GM12892 (cell line): ENCODE measurements around the gene ATP8A2.

Experiments
- POLR2AphosphoS5 ChIP-seq: IDR thresholded peaks from 2 replicates; pipeline ENCODE4 v1.6.1; 2011; ENCODE audit warnings: low read depth, low read length, control low read depth
- TAF1 ChIP-seq: IDR thresholded peaks from 2 replicates; pipeline ENCODE4 v1.6.1; 2011; ENCODE audit warnings: low read depth, mild to moderate bottlenecking, control low read depth, low read length, borderline replicate concordance

GRCh38 chr13:25762281-25762680 is 390.5 kb downstream of the ATP8A2 start:
- TF ChIP-seq TAF1 (no peak), POLR2AphosphoS5 (no peak)
